HG03469 (cell line): ENCODE results near the gene LRP10.
"Not testable (repeated sequence)": the region's sequence is repeated elsewhere in the genome, so short reads cannot be mapped to it uniquely, and the experiment has no call there.

Source experiments
- ATAC-seq: cut with Tn5 transposase; IDR thresholded peaks from one replicate; pipeline ENCODE4 v1.9.1; 2021; ENCODE audit warnings: mild to moderate bottlenecking, moderate library complexity, moderate number of reproducible peaks; ENCODE audit not compliant: unreplicated experiment

Gene LRP10, protein sequence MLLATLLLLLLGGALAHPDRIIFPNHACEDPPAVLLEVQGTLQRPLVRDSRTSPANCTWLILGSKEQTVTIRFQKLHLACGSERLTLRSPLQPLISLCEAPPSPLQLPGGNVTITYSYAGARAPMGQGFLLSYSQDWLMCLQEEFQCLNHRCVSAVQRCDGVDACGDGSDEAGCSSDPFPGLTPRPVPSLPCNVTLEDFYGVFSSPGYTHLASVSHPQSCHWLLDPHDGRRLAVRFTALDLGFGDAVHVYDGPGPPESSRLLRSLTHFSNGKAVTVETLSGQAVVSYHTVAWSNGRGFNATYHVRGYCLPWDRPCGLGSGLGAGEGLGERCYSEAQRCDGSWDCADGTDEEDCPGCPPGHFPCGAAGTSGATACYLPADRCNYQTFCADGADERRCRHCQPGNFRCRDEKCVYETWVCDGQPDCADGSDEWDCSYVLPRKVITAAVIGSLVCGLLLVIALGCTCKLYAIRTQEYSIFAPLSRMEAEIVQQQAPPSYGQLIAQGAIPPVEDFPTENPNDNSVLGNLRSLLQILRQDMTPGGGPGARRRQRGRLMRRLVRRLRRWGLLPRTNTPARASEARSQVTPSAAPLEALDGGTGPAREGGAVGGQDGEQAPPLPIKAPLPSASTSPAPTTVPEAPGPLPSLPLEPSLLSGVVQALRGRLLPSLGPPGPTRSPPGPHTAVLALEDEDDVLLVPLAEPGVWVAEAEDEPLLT

DNA sequence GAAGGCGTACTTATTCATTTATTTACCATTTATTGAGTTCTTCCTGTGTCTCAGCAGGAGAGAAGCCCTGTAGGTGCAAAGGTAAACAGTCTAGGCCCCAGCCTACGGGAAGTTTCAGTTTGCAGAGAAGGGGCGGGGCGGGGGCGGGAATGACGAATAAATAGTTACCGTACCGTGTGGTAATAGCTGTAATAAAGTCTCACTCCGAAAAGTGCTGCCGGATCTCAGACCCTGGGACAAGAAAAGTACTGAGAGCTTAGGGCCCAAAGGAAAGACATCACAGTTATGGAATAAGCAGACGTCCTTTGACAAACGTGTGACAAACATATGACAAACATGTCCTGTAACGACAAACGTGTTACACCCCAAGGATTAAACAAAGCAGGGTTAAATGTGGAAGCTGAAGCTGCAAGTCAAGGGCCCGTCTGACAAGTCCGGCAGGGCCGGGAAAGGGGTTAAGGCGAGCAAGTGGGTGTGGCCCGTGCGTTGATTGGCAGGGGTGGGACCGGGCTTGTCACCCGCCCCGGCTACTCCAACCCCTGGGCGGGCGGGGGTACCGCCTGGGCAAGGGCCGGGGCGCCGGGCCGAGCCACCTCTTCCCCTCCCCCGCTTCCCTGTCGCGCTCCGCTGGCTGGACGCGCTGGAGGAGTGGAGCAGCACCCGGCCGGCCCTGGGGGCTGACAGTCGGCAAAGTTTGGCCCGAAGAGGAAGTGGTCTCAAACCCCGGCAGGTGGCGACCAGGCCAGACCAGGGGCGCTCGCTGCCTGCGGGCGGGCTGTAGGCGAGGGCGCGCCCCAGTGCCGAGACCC, at the start of gene LRP10:
Gene LRP10 (plus strand): TSS at position 517 of the 809 bp plus-strand sequence. CDS start 564 bp downstream, outside the sequence.
- peak; percentile 45 for ATAC-seq

DNA sequence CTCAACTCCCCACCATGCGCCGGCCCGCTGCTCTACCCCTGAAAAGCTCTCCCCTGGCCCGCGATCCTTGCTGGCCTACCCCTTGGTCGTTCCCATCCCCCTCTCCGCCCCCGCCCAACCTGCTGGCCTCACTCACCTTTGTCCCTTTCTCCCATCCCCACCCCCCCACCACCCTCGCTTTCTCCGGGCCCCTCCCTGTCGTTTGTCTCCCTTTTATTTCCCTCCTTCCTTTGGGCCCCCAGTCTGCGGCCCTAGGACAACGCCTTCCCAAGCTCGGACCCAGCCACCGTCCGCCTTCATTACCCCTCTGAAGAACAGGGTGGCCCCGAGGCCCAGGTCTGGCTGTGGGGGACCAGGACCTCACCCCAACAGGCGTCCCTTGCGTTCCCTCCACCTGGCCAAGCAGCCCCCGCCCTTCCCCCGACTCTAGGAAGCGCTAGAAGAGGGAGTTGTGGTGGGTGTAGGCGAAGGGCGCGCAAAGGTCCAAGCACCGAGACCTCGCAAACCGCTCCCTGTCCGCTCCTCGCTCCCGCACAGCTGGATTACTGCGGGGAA, 49.4 kb upstream of the LRP10 start:
- ATAC-seq = no peak

DNA sequence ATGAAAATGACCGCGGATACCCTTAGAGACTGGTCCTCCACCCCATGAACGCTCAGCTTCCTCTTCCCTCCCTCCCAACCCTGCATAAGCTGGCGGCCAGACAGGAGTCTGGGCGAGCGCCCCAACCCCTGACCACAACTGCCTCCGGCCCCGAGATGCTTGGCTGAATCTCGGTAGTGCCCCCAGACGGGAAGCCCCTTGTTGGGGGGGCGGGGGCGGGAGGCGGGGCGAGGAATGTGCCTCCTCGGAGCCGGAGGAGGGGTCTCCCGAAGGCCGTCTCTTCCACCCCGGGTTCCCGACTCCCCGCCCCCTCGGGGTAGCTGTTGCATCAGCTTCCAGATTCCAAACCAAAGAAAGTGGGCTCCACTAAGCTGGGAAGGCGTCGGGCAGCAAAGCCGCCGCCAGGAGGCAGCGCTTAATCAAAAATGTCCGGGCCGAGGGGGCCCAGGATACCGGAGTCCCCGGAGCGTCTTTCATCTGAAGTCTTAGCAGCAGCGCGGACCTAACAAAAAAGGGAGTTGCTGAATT, 48.9 kb upstream of the LRP10 start:
- no peak for ATAC-seq

DNA sequence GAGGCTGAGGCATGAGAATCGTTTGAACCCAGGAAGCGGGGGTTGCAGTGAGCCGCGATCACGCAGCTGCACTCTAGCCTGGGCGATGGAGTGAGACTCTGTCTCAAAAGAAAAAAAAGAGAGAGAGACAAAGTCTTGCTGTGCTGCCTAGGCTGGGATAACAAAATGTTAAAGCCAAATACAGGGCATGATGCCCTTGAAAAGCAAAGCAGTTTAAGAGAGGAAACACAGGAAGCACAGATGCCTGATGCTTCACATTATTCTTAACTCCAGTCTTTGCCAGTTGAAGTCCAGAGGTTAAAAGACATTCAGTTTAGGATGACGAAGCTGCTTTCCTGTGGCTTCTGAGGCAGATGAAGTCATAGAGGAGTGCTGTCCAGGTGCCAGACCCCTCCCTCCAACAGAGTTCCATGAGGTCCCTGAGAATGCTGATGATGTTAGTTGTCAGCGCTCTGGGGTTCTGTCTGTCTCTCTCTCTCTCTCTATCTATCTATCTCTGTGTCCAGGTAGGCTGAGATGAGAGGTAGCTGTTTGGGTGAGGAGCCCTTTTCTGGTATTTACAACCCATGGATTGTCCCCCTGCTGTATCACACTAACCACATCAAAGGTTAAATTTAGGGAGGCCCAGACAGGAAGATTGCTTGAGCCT, 46.7 kb upstream of the LRP10 start:
- ATAC-seq = no peak

DNA sequence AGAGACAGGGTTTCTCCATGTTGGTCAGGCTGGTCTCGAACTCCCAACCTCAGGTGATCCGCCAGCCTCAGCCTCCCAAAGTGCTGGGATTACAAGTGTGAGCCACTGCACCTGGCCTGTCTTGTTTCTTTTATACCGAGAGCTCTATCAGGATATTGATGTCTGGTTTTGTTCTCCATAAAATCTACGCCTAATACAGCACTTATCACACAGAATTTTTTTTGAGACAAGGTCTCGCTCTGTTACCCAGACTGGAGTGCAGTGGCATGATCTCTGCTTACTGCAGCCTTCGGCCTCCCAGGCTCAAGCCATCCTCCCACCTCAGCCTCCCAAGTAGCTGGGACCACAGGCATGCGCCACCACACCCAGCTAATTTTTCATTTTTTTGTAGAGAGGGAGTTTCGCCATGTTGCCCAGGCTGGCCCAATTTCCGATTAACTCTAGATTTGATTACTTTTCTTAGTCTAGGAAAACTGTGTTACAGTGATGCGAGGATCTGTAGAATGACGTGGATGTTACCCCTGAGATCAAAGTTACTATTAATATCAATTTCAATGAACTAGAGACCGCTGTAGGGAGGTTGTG, 42.4 kb upstream of the LRP10 start:
- ATAC-seq = not testable (repeated sequence)

DNA sequence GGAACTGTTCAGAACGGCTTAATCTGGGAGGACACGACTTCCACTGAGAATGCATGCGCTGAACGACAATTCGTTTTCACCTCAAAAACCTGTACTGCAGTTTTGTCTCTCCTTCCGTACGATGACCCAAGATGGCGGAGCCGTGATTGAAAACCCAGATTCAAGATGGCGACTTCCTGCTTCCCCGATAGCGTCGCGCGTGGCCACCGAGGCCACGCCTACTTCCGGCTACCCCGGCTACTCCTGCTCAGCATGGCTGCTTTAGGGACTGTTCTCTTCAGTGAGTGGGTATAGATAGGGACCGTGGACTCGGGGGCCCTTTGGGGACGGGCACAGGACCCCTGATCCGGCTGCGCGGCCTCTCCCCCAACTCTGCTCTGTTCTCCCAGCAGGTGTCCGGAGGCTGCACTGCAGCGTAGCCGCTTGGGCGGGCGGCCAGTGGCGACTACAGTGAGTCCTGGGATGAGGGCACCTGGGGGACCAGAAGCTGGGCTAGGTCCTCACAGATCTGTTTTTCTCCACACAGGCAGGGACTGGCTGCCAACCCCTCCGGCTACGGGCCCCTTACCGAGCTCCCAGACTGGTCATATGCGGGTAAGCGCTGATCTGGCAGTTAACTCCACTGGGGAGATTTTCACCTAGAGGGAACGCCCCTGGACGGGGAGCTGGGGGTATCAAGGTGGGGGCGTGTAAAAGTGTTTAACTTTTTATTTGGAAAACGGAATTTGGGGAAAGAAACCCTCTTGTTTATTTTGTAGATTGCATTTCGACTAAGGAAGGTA, 41.7 kb upstream of the LRP10 start, which contains the start of gene MRPL52:
Gene MRPL52 (plus strand): TSS at position 227 of the 782 bp plus-strand sequence. CDS start 26 bp downstream, at position 253.
- ATAC-seq = peak; percentile 64

DNA sequence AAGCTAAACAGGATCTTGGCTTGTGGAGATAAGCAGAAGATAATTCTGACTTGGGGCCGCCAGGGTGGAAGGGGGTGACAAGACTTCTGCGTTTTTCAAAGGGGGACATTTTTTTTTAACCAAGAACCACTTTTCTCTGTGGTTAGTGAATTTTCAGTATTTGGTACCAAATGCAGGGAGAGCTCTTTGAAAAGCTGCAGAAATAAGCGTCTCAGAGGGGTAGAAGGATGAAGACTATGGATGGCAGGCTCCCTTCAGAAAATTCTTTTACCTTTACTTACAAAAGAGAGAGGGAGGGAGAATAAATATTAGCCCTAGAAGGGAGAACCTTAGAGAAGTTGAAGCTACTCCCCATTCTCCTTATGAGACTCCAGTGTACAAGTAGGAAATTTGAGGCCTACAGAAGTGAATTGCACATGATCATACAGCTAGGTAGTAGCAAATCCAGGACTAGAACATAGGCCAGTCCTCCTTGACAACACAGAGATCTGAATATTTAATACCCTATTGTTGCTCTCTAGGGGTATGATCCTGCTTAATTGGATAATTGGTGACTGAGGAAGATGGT, 41.0 kb upstream of the LRP10 start:
- ATAC-seq = no peak

DNA sequence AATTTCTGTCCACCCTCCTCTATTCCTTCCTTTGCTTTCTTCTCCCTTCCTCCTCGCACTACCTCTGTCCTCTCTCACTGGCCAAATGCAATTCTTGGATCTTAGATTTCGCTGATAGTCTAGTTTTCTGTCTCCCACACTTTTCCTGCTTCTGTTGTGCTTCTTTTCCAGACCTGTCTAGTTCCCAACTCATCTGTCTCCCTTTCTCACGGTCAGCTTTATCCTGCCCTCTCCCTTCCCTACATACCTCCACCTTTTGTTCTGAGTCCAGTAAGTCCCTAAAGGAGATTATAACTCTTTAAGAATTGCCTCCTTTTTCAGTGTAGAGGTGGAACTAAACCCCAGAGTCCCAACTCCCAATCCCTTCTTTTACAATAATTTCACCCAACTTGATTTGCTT, 36.0 kb upstream of the LRP10 start:
- no peak for ATAC-seq

DNA sequence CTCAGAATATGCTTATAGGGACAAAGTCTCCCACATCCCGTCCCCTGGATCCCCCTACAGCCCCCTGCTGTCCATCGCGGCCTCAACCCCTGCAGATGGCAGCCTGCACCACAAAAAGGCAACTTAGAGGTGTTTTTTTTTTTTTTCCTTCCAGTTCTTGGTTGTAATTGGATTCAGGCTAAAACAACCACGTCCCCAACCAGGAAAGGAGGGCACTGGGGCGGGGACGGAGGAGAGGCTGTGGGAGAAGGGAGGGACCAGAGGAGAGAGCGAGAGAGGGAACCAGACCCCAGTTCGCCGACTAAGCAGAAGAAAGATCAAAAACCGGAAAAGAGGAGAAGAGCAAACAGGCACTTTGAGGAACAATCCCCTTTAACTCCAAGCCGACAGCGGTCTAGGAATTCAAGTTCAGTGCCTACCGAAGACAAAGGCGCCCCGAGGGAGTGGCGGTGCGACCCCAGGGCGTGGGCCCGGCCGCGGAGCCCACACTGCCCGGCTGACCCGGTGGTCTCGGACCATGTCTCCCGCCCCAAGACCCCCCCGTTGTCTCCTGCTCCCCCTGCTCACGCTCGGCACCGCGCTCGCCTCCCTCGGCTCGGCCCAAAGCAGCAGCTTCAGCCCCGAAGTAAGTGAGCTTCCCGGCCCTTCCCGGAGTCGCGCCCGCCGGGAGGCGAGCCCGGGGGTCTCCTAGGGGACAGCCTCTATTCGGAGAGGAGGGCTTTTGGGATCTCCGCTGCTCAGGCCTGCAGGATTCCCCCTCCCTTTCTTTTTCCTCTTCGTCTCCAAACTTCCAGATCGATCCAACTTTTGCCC, 35.0 kb upstream of the LRP10 start, which contains the start of gene MMP14:
Gene MMP14 (plus strand): TSS at position 285 of the 813 bp plus-strand sequence. CDS start 233 bp downstream, at position 518.
- ATAC-seq = no peak

DNA sequence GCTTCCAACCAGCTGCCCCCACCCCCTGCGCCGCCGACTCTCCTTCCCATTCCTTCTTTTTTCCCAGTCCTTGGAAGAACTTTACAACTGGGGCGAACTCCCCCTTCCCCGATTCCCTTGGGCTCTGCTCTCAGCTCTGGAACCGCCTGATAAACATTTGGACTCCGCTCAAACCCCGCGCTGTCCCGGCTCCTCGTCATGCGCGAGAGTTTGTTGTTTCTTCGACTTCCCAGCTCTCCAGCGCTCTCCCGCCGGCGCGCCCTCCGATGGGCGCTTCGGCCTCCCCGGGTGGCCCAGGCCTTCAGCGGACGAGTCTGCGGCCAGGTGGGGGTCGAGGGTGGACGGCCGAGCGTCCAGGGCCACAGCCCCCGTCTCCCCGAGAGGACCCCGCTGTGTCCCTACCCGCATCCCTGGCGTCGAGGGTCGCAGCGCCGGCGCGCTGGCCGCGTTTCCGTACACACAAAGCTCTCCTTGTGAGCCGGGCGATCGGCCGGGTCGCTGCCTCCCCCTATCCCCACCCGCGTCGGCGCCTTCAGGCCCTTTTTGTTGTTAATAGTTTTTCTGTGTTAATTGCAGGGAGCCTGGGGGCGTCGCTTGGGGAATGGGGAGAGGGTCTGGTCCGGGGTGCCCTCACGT, 34.3 kb upstream of the LRP10 start:
- no peak for ATAC-seq

DNA sequence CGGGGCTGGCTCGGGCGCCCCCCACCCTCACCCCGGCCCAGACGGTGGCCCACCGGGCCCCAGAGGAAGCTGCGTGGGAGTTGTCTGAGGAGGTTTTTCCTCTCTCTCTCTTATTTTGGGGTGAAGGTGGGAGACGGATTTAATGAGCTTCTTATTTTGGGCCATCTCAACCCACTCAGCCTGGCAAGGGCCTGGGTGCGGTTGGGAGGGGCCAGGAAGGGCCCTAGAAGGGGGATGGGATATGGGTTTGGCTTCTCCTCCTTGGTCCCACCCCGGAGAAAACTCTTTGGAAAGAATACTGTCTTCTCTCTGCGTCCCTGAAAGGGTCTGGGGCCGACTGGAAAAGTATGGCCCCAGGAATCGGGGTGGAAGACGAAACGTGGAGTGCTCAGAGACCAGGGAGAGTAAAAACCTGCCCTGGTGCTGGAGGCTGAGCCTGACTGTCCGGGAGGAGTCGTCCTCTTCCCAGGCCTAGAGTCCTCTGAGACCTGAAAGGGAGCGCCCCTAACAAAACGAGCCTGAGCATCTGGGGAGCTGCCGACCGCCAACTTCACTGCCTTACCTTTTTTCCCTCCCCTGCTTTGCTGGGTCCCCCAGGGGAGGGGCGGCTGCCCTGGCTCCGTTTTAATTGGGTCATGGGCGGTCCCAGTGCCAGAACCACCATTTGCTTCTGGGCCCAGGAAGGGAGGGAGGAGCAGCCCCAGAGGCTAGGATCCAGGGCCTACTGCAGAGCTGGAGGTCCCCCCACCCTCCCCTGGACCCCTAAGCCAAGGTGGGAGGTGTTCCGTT, 33.6 kb upstream of the LRP10 start:
- no peak for ATAC-seq

DNA sequence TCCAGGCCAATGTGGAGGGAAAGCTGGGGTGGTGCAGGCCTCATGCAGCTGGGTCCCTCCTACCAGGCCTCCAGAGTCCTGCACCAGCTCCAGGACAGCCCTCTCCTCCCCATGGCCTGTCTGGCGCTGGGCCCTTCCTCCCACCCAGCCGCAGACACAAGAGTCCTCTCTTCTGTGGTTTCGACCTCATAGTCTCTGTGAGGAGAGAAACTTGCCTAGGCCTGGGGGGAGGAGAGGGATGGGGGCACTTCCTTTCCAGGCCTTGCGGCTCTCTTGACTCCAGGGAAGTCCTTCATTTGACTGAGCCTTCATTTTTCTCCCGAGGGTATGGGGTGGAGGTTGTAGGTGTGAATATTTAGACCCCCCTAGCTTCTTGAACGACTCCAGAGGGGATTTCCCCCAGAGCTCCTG, 32.9 kb upstream of the LRP10 start:
- no peak for ATAC-seq

DNA sequence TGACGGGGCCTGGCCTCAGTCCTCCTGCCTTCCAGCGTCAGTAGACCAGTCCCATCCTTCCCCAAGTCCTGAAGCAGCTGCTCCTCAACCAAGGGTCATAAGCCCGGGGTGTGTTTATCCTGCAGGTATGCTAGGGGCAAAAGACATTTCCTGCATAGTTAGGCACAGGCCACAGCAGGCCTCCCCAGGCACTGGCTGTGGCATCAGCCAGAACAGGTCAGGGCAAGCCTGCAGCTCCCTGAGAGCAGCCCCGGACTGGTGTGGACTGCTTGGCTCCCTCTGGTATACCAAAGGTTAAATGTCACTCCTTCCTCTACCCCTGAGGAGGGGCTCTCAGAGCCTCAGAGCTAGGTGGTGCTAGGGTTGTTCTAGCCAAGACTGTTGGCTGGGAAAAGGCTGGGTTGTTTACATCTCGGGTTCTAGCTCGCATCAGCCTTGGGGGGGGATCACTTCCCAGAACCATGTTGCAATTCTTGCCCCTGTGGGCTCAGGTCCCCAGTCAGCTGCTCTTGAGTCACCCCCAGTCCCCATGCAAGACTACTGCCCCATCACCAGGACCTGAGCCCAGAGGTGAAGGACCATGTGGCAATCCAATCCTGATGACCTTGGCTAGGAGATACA, 32.3 kb upstream of the LRP10 start:
- ATAC-seq = no peak

DNA sequence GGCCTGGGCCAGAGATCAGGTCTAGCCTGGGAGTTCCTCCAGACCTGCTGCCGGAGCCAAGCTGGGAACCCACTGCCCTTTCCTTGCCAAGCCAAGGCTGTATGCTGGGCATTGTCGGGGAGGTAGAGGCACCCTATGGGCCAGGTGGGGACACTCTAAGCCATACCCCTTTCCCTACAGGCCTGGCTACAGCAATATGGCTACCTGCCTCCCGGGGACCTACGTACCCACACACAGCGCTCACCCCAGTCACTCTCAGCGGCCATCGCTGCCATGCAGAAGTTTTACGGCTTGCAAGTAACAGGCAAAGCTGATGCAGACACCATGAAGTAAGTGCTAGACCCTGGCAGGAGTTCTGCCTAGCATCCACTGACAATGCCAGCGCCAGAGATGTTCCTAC, 30.2 kb upstream of the LRP10 start:
- no peak for ATAC-seq

DNA sequence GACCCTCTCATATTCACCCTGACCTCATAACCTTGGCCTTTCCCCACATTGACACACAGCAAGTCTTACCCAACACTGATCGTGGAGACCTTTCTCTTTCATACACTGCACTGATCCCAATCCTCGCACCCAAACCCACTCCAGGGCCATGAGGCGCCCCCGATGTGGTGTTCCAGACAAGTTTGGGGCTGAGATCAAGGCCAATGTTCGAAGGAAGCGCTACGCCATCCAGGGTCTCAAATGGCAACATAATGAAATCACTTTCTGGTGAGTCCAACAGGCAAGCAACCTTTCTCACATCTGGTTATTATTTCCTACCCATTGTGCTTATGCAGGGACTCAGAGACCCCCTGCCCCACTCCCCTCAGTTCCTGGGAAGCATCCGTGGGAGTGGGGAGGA, 29.8 kb upstream of the LRP10 start:
- ATAC-seq = no peak
